SK-N-MC (cell line): ENCODE results near the gene STX17.

Experiments used
- DNase-seq: peaks from one replicate; pipeline ENCODE4 v3.0.0-alpha.2; 2011; ENCODE audit warnings: low read depth, low spot score
- H3K27ac ChIP-seq: fragments of 200-600 bp; sonication (generic); 2 replicates; pipeline ENCODE4 v1.5.1; 2016; ENCODE audit warnings: mixed run types
- H3K36me3 ChIP-seq: fragments of 200-600 bp; sonication (generic); 2 replicates; pipeline ENCODE4 v1.6.1; 2017; ENCODE audit warnings: antibody characterized with exemption, low read length, mixed read lengths; ENCODE audit not compliant: insufficient read depth
- H3K4me3 ChIP-seq: fragments of 200-600 bp; sonication (generic); 2 replicates; pipeline ENCODE4 v1.5.1; 2016
- H3K9ac ChIP-seq: fragments of 200-600 bp; sonication (generic); 2 replicates; pipeline ENCODE4 v1.8.0; 2017; ENCODE audit warnings: mixed run types, mixed read lengths; ENCODE audit not compliant: insufficient read length
- H3K9me3 ChIP-seq: fragments of 200-600 bp; sonication (generic); 2 replicates; pipeline ENCODE4 v1.6.1; 2017; ENCODE audit warnings: low read depth, mild to moderate bottlenecking, antibody characterized with exemption, low read length, moderate library complexity, mixed read lengths
- EZH2 ChIP-seq: fragments of 200-600 bp; sonication (generic); IDR thresholded peaks from one replicate; pipeline ENCODE4 v1.6.1; 2017; ENCODE audit warnings: antibody characterized with exemption
- FOXP2 ChIP-seq: optimal IDR thresholded peaks from 2 replicates; pipeline ENCODE3; 2011; ENCODE audit warnings: mild to moderate bottlenecking, moderate library complexity; ENCODE audit not compliant: insufficient read depth; ENCODE audit errors: extremely low read length, control extremely low read depth
- POLR2AphosphoS5 ChIP-seq: IDR thresholded peaks from 2 replicates; pipeline ENCODE4 v1.6.1; 2012; ENCODE audit warnings: mild to moderate bottlenecking, low read depth, low read length, borderline replicate concordance

The STX17 gene

DNA sequence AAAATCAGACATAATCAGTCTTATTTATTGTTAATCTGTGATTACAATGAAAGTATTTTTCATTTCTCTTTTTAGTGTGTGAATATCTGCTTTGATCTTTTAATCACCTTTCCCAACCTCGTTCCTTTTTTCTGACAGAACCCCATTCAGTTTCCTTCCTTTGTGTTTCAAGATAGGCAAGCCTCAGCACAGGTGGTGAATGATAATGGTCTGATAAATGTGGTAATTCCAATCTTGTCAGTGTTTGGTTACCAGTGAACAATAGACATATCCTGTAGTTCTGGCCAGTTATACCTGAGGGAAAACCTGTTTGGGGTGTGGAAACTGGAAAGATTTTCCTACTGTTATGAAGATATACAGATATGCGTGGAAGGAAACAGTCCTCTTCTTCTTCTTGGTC, 13.5 kb downstream of the STX17 start:
- Histone ChIP-seq H3K9ac (no peak overlapping the region), H3K36me3 (peaks cover 58% of the 10 kb centered on the region)

DNA sequence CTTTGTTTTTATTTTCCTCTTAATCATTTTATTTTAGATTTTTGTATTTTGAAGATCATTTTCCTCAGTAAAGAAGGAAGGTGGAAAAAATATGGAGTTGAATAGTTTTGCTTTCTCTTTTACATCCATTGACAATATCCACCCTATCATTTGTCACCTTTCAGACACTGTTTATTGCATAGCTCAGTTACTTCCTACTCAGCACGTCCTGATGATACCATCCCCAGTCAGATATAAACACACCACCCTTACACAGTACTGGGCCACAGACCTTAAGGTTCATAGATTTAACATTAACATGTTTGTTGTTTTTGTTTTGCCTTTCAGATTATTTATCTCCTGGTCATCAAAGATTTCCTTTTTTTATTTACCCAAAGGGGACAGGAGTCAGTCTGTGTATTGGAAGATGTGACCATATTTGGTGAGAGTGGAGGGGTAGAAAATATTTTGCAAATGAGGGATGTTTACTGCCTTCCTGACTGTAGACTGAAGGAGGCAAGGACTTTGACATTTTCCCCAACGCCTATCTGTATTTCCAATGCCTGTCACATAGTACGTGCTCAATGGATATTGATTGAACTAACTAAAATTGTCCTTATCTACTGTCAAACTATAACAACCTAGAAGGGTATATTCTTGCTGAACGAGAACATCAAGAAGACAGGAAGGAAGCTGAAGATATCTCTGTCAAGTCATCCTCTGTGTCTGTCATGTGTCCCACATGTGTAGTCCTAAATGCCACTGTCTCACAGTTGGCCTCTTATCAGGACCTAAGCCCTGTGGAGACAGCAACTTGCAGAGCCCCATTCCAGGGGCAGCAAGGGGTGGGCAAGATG, 15.6 kb downstream of the STX17 start:
- Histone ChIP-seq H3K4me3 (no peak overlapping the region), H3K27ac (no peak overlapping the region), H3K9ac (no peak overlapping the region), H3K9me3 (no peaks in the 10 kb centered on the region), H3K36me3 (peaks cover 44% of the 10 kb centered on the region)
- DNase-seq: no peak
- no peak for TF ChIP-seq EZH2
- TF ChIP-seq POLR2AphosphoS5: no peak
- no peak for TF ChIP-seq FOXP2

More for the DNA sequence above, 13.5 kb downstream of the STX17 start:
- no peak overlapping the region for H3K4me3 ChIP-seq
- no peaks in the 10 kb centered on the region for H3K9me3 ChIP-seq
- TF ChIP-seq FOXP2: no peak
- TF ChIP-seq EZH2: no peak
- no peak for TF ChIP-seq POLR2AphosphoS5
- no peak overlapping the region for H3K27ac ChIP-seq
- no peak for DNase-seq

DNA sequence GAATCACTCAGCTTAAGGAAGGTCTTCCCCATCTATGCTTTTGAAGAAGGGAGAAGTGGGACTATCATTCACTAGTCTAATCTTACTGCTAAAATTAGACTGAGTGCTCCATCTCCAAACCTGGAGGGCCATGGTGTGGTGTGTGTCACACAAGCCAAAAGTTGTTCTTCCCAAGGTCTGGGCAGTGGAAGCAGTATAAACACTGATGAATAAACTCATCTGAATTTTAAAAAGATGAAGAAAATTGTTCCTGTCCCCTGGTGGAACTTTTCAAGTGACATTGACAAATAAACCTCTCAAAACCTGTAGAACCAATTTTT, 16.2 kb downstream of the STX17 start:
- no peaks in the 10 kb centered on the region for H3K9me3 ChIP-seq
- no peak overlapping the region for H3K4me3 ChIP-seq
- TF ChIP-seq FOXP2: no peak
- no peak for TF ChIP-seq POLR2AphosphoS5
- no peak for TF ChIP-seq EZH2
- no peak overlapping the region for H3K27ac ChIP-seq
- no peak overlapping the region for H3K9ac ChIP-seq
- H3K36me3 ChIP-seq: peaks cover 38% of the 10 kb centered on the region
- DNase-seq: no peak

DNA sequence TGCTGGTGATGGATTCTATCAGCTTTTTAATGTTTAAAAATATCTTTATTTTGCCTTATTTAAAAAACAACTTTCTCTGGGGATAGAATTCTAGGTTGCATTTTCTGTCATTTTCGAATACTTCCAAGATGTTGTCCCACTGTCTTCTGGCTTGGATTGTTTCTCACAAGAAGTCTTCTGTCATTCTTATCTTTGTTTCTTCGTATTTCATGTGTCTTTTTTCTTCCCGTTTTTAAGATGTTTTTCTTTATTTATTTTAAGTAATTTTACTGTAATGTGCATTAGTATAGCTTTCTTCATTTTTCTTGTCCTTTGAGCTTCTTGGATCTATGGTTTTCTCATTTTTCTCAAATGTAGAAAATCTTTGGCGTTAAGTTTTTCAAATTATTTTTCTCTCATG, 19.1 kb downstream of the STX17 start:
- H3K9ac ChIP-seq: no peak overlapping the region
- H3K4me3 ChIP-seq: no peak overlapping the region
- no peaks in the 10 kb centered on the region for H3K9me3 ChIP-seq
- no peak for DNase-seq
- TF ChIP-seq POLR2AphosphoS5 (no peak), EZH2 (no peak), FOXP2 (no peak)
- peaks cover 37% of the 10 kb centered on the region for H3K36me3 ChIP-seq
- no peak overlapping the region for H3K27ac ChIP-seq

DNA sequence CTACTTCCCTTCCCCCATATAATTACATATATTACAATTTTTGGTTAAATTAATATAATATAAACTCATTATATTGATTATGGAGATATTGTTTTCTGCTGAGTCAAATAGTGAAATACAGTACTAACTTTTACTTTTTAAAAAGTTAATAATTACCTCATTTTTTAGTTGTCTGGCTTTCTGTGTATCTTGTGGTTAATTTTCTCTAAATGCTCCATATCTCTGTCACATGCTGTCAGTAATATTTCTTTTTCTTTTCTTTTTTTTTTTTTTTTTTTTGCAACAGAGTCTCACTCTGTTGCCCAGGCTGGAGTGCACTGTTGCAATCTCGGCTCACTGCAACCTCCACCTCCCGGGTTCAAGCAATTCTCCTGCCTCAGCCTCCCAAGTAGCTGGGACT, 23.2 kb downstream of the STX17 start:
- H3K9me3 ChIP-seq: no peaks in the 10 kb centered on the region
- H3K27ac ChIP-seq: no peak overlapping the region
- TF ChIP-seq POLR2AphosphoS5 (no peak), EZH2 (no peak), FOXP2 (no peak)
- H3K9ac ChIP-seq: no peak overlapping the region
- H3K36me3 ChIP-seq: peaks cover 10% of the 10 kb centered on the region
- H3K4me3 ChIP-seq: no peak overlapping the region
- no peak for DNase-seq

DNA sequence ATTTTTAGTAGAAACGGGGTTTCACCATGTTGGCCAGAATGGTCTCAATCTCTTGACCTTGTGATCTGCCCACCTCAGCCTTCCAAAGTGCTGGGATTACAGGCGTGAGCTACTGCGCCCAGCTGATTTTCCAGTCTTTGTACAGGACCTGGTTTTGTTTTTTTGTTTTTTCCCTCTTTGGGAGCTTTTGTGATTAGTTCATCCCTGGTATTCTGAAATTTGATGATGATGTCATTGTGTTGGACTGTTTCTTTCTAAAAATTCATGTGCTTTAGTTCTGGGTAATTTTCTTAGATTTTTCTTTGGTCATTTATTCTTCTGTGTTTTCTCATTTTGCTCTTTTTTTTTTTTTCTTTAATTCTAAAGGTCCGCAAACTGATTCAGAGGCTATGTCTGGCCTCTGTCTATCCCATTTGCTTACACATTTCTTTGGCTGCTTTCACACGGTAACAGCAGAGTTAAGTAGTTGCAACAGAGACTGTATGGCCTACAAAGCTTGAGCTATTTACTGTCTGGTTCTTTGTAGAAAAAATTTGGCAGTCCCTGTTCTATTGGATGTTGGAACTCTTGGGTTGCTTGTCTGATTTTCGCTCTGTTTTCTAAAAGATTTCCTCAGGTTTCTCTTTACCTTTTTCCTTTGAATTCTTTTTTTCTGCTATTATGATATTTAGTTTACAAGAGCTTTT, 24.8 kb downstream of the STX17 start:
- no peaks in the 10 kb centered on the region for H3K9me3 ChIP-seq
- no peak for DNase-seq
- H3K9ac ChIP-seq: no peak overlapping the region
- peaks cover 10% of the 10 kb centered on the region for H3K36me3 ChIP-seq
- no peak overlapping the region for H3K27ac ChIP-seq
- no peak for TF ChIP-seq POLR2AphosphoS5
- TF ChIP-seq FOXP2: no peak
- TF ChIP-seq EZH2: no peak
- H3K4me3 ChIP-seq: no peak overlapping the region

DNA sequence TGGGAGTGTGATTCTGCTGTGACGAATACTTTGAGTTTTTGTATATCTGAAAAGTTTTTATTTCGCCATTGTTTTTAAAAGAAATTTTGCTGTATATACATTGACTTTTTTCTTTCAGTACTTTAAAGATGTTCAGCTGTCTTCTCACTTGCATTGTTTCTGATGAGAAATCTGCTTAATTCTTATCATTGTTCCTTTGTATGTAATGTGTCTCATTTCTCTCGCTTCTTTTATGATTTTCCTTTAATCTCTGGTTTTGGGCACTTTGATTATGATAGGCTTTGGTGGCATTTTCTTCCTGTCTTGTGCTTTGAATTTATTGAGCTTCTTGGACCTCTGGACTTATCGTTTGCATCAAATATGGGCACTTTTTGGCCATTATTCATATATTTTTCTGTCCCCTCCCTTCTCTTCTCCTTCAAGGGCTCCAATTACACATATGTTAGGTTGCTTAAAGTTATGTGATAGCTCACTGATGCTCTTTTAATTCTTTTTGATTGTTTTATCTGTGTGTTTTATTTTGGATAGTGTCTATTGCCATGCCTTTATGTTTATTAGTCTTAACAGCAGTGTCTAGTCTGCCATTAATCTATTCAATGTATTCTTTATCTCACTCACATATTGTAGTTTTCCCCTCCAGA, 30.6 kb downstream of the STX17 start:
- no peak for DNase-seq
- Histone ChIP-seq H3K4me3 (no peak overlapping the region), H3K9ac (no peak overlapping the region), H3K9me3 (no peaks in the 10 kb centered on the region), H3K36me3 (peaks cover 6% of the 10 kb centered on the region), H3K27ac (no peak overlapping the region)
- no peak for TF ChIP-seq POLR2AphosphoS5
- no peak for TF ChIP-seq EZH2
- TF ChIP-seq FOXP2: no peak

DNA sequence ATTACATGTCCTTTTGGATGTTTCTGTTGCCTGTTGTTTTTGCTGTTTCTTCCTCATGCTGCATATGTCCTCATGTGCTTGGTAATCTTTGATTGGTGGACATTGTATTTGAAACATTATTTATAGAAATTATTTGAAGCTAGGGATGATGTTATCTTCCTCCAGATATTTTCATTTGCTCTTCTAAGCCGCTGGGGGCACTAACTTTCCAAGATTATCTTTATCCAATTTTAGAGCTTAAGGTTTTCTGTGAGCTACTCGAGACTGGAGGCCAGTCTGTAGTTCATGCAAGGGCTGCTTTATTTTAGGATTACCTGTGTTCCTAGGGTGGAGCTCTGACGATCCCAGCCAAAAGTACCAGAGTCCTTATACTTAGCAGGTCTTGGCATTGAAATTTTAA, 40.9 kb downstream of the STX17 start:
- no peak for DNase-seq
- Histone ChIP-seq H3K36me3 (peaks cover 13% of the 10 kb centered on the region), H3K9ac (no peak overlapping the region), H3K27ac (no peak overlapping the region), H3K4me3 (no peak overlapping the region), H3K9me3 (no peaks in the 10 kb centered on the region)
- TF ChIP-seq POLR2AphosphoS5 (no peak), FOXP2 (no peak), EZH2 (no peak)

DNA sequence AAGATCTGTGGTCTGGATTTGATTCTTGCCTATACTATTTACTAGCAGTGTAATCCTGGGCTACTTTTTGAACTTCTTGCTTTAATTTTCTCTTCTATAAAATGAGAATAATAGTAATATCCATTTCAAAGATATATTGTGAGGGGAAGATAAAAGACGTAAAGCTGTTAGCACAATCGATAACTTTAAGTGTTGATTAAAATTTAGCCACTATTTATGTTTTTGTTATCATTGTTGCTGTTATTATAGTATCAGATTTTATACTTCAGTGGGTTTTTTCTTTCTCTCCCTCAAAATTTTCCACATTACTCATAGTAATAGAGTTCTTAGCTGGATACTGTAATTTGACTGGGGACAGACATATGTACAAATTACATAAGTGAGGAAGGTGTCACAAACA, 42.0 kb downstream of the STX17 start:
- Histone ChIP-seq H3K4me3 (no peak overlapping the region), H3K27ac (no peak overlapping the region), H3K9me3 (no peaks in the 10 kb centered on the region), H3K36me3 (peaks cover 18% of the 10 kb centered on the region), H3K9ac (no peak overlapping the region)
- DNase-seq: no peak
- TF ChIP-seq EZH2 (no peak), FOXP2 (no peak), POLR2AphosphoS5 (no peak)
